H1 (cell line): Measurements from ENCODE around the gene SPPL2B. TPM values are rescaled to one million over a fixed set of nuclear protein-coding genes. Genes with fewer than 3 reads are reported as not detected.

ENCODE experiments used
- CEBPB ChIP-seq: IDR thresholded peaks from 2 replicates; pipeline ENCODE4 v1.6.1; 2012; ENCODE audit warnings: low read depth, low read length
- CHD1 ChIP-seq: IDR thresholded peaks from 2 replicates; pipeline ENCODE4 v1.6.1; 2012; ENCODE audit warnings: low read depth, low read length, improper control_type of control experiment
- CHD7 ChIP-seq: fragments of 300-600 bp; sonication (generic); IDR thresholded peaks from 2 replicates; pipeline ENCODE4 v1.7.1; 2012; ENCODE audit warnings: low read length, moderate library complexity, mild to moderate bottlenecking, inconsistent platforms; ENCODE audit not compliant: insufficient replicate concordance
- EGR1 ChIP-seq: IDR thresholded peaks from 2 replicates; pipeline ENCODE4 v1.6.1; 2011; ENCODE audit warnings: low read depth, low read length, borderline replicate concordance
- EZH2 ChIP-seq: fragments of 200-600 bp; sonication (generic); IDR thresholded peaks from 2 replicates; pipeline ENCODE4 v1.7.1; 2012; ENCODE audit warnings: low read depth, mild to moderate bottlenecking, moderate library complexity, low read length, inconsistent platforms; ENCODE audit not compliant: severe bottlenecking
- GABPA ChIP-seq: IDR thresholded peaks from 2 replicates; pipeline ENCODE4 v1.6.1; 2011; ENCODE audit warnings: mild to moderate bottlenecking, low read length, moderate library complexity, borderline replicate concordance; ENCODE audit not compliant: insufficient read depth
- GTF2F1 ChIP-seq: IDR thresholded peaks from 2 replicates; pipeline ENCODE4 v1.6.1; 2012; ENCODE audit warnings: low read depth, low read length, improper control_type of control experiment, borderline replicate concordance
- JUN ChIP-seq: IDR thresholded peaks from 2 replicates; pipeline ENCODE4 v1.6.1; 2011; ENCODE audit warnings: low read depth, mild to moderate bottlenecking, improper control_type of control experiment, low read length
- KDM4A ChIP-seq: IDR thresholded peaks from one replicate; pipeline ENCODE4 v1.7.1; 2012; ENCODE audit warnings: low read depth, mild to moderate bottlenecking, moderate library complexity, low read length, inconsistent platforms; ENCODE audit not compliant: severe bottlenecking
- SUZ12 ChIP-seq: fragments of 200-600 bp; sonication (generic); IDR thresholded peaks from 2 replicates; pipeline ENCODE4 v1.6.1; 2012; ENCODE audit warnings: mild to moderate bottlenecking, inconsistent platforms, low read length, moderate library complexity, mixed read lengths
- TAF7 ChIP-seq: optimal IDR thresholded peaks from 2 replicates; pipeline ENCODE3; 2011; ENCODE audit warnings: low read depth, mild to moderate bottlenecking, inconsistent platforms, low read length, moderate library complexity, borderline replicate concordance
- TBP ChIP-seq: IDR thresholded peaks from 2 replicates; pipeline ENCODE4 v1.6.1; 2011; ENCODE audit warnings: low read depth, low read length, improper control_type of control experiment
- polyA plus RNA-seq, 7 experiments: library from polyadenylated mRNA; depleted of rRNA in 3 of 7; stranded (reverse) in 5 of 7; unstranded in 2 of 7; fragments of >200 nt in 5 of 7; fragments of 200-250 nt in 2 of 7; gene quantifications; 1 replicate in 5 of 7; 2 replicates in 1 of 7; 4 replicates in 1 of 7; pipeline versions ENCODE4 v1.2.1 to v1.2.3, GENCODE V29; 2011 to 2013; ENCODE audit warnings: missing spikeins in 2 of 7, mixed read lengths in 2 of 7
- total RNA-seq: library from RNA; stranded (reverse); fragmentation: NEBNext Ultra II Directional; extraction: Animal tissue kit (Norgen Biotek cat#: 25700); gene quantifications from 2 replicates; pipeline ENCODE4 v1.2.1, GENCODE V29; 2021

The SPPL2B gene
- total and polyA plus RNA-seq, 2 of the 8 experiments (the other 6 are each of a cell fraction or from before 2014, with no cell fraction given) = 34.8 to 55.7 TPM

DNA sequence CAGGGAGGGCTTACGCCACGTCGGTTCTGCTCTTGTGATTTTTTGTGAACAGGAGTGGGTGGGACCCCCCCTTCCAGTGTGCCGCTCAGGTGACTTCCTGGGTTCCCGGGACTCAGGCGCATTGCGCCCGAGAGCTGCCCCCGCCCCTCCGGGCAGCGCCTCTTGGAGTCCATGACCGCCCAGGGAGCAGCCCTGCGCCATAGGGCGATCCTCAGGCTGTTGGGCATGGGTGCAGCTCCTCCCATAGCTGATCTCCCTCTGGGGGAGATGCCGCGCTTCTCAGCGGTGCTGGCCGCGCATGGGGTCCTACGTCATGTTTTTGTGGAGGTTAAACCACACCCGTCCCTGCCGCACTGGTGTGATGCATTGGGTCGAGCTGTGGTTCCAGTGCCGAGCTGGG lies 23.6 kb downstream of the SPPL2B start (continued):
- TF ChIP-seq CHD7 (no peak), KDM4A (no peak), CHD1 (no peak), EGR1 (no peak), GABPA (no peak), TBP (no peak), SUZ12 (no peak), TAF7 (no peak), GTF2F1 (no peak), CEBPB (no peak), EZH2 (no peak), JUN (no peak)
